ENCODE results near the gene FGF3. TPM values are rescaled to one million over a fixed set of nuclear protein-coding genes. Genes with fewer than 3 reads are reported as not detected.

The FGF3 gene
- total and polyA plus RNA-seq, 9 of the 15 experiments (the other 6 are each of a cell fraction or from before 2014, with no cell fraction given) = not detected

GRCh38 chr11:69864686-69865661 lies 45.8 kb upstream of the FGF3 start:
- Histone ChIP-seq H3K79me2 (ENCODE audit: control insufficient read depth, insufficient read depth, low read length) (no peaks in the 10 kb centered on the region), H3K36me3 (ENCODE audit: control insufficient read depth, insufficient read depth, low read length) (no peaks in the 10 kb centered on the region), H4K20me1 (replicated peaks; ENCODE audit: control insufficient read depth, insufficient read depth, low read length) (peaks cover 17% of the 10 kb centered on the region), H3K9me1 (ENCODE audit: control insufficient read depth, insufficient read depth, low read length) (no peaks in the 10 kb centered on the region), H3K9me3 (replicated peaks; ENCODE audit: control insufficient read depth, insufficient read depth, low read depth, low read length) (no peaks in the 10 kb centered on the region), H3K27me3 (ENCODE audit: control insufficient read depth in 2 of 2, insufficient read depth in 2 of 2, low read length in 2 of 2) (peaks cover 39 to 91% of the 10 kb centered on the region in 2 experiments), H3K4me1 (replicated peaks in 1 of 2; ENCODE audit: control insufficient read depth in 2 of 2, insufficient read depth in 2 of 2, low read length in 2 of 2) (peaks cover 0 to 13% of the 10 kb centered on the region in 2 experiments; a peak in 2 of 5 replicates), H3K27ac (ENCODE audit: extremely low read depth, low read depth, low read length) (no peak overlapping the region), H3K4me2 (ENCODE audit: insufficient read depth, low read length) (no peak overlapping the region), H2AFZ (ENCODE audit: low read depth, low read length) (no peak overlapping the region), H3K4me3 (no peak overlapping the region), H3K9ac (ENCODE audit: insufficient read depth in 1 of 2, low read depth in 2 of 2, low read length in 2 of 2) (peak overlapping the region in 1 of 2 experiments; percentile 35; a peak in 1 of 4 replicates)
- TF ChIP-seq ZFP36 (IDR thresholded peaks at IDR 0.05; ENCODE audit: low read depth, low read length, partially characterized antibody) = peak; percentile 88
- no peak for TF ChIP-seq NCOA4 (IDR thresholded peaks at IDR 0.05; ENCODE audit: partially characterized antibody)
- peak; percentile 28 for TF ChIP-seq RBM25 (IDR thresholded peaks at IDR 0.05; ENCODE audit: low read depth, low read length, severe bottlenecking)
- in situ Hi-C loops (cut with MboI) (no loop called here), intact Hi-C loops (cut with micrococcal nuclease) (no loop called here)
- BruUV-seq (replicated peaks) = no TSS peak
- no peak for FAIRE-seq
- ChIA-PET POLR2A (no interaction called here), CTCF (ENCODE audit: low intra/inter-chr PET ratio) (no interaction called here)
- ATAC-seq = no peak
- WGBS (ENCODE audit: insufficient coverage, low coverage, missing lambda C conversion rate) = 4% methylated on average over 26 of the region's 27 CpGs
- no peak for DNase-seq (ENCODE audit: extremely low read depth in 1 of 4, low spot score in 3 of 4)

All from K562 (cell line).